Pancreas (tissue), 10 donors: ENCODE results near the gene MAMDC4. TPM values are rescaled to one million over a fixed set of nuclear protein-coding genes. Genes with fewer than 3 reads are reported as not detected.
A peak's percentile ranks its signal among the peaks of the same experiment; 100 is the strongest.
"Not testable (repeated sequence)": the region's sequence is repeated elsewhere in the genome, so short reads cannot be mapped to it uniquely, and the experiment has no call there.

Experiments
- ATAC-seq, 4 donors: fragments of 200-7000 bp; cut with Tn5 transposase; one replicate each; pipeline versions ENCODE4 v1.8.0 to v1.9.1; 2020; ENCODE audit warnings: mild to moderate bottlenecking in 4 of 4, moderate library complexity in 4 of 4
- DNase-seq, 6 donors: peaks; one replicate each; pipeline ENCODE4 v3.0.0-alpha.2; 2020
- FAIRE-seq: peaks from 2 replicates; lab custom pipeline; 2012; peaks lifted over from hg19 to GRCh38; lab: Jason Lieb, UNC
- H3K27ac ChIP-seq, 4 donors: fragments of 200-600 bp; sonication (generic); 1 replicate in 3 of 4; 2 replicates in 1 of 4; pipeline versions ENCODE4 v1.5.0 to v1.8.0; 2020
- H3K27me3 ChIP-seq, 4 donors: fragments of 200-600 bp; one replicate each; pipeline ENCODE4 v1.8.0; 2021
- H3K36me3 ChIP-seq, 3 donors: fragments of 200-600 bp; sonication (generic) in 1 of 3; one replicate each; pipeline versions ENCODE4 v1.5.0 to v1.8.0; 2020 to 2021
- H3K4me1 ChIP-seq, 3 donors: fragments of 200-600 bp; one replicate each; pipeline ENCODE4 v1.8.0; 2021
- H3K4me3 ChIP-seq, 4 donors: fragments of 200-600 bp; sonication (generic) in 2 of 4; one replicate each; pipeline versions ENCODE4 v1.5.0 to v1.8.0; 2020 to 2021
- H3K9me3 ChIP-seq, 4 donors: fragments of 200-600 bp; one replicate each; pipeline ENCODE4 v1.8.0; 2021
- WGBS, 2 donors: extraction: QIAGEN DNeasy Blood & Tissue Kit; methylation state at CpG; one replicate each; pipeline ENCODE4 v1.1.7; 2013; 5-methylcytosine and 5-hydroxymethylcytosine counted together
- intact Hi-C, 3 donors: fragments of 100-400 bp; cut with DNase I; formaldehyde crosslinking; loops; one replicate each; pipeline versions ENCODE4 v1.11.1 to v1.14.2; 2022
- polyA plus RNA-seq, 2 donors: library from polyadenylated mRNA; stranded (reverse); fragments of 200-250 nt; gene quantifications; one replicate each; pipeline ENCODE4 v1.2.3, GENCODE V29; 2013
- total RNA-seq, 6 donors: library from RNA; stranded (reverse); fragmentation: NEBNext Ultra II Directional in 4 of 6; extraction: Animal tissue kit (Norgen Biotek cat#: 25700) in 4 of 6; gene quantifications; one replicate each; pipeline versions ENCODE4 v1.2.1 to v1.2.4, GENCODE V29; 2021 to 2023
- TF ChIP-seq, protein P1 (sequence below), 4 donors: fragments of 200-600 bp; sonication (generic) in 3 of 4; IDR thresholded peaks; one replicate each; pipeline versions ENCODE4 v1.5.0 to v1.8.0; 2021; ENCODE audit warnings: antibody characterized with exemption in 4 of 4
- donor health status: healthy with polysubstance abuse.
- donor health status: DM: no; HTN: no; CAD: no; lungs with moderate emphysema.
- donor health status: DM: no; HTN: no; CAD: no.
- donor health status: control.
- donor health status: control.
- donor health status: Bipolar disorder and iron deficiency.
- donor health status: DM: yes; HTN: yes; CAD: no.
- donor health status: DM: no; HTN: no; CAD: no.
- donor health status: DM: no; HTN: no; CAD: no.
- donor health status: DM: yes; HTN: yes; CAD: no.

The MAMDC4 gene
- total and polyA plus RNA-seq, 8 donors = 3.0 to 38.6 (median 5.4) TPM

- Histone ChIP-seq H3K27me3 (no peaks in the 10 kb centered on the region), H3K27ac (peak overlapping the region in 1 of 4 donors; percentile 79), H3K4me3 (no peak overlapping the region), H3K4me1 (peaks cover 21 to 29% (median 26%) of the 10 kb centered on the region in 3 donors), H3K36me3 (peaks cover 0 to 12% (median 0%) of the 10 kb centered on the region in 3 donors), H3K9me3 (no peaks in the 10 kb centered on the region)
- WGBS, 2 donors = 87 to 89% methylated on average over 36 of the region's 36 CpGs
- TF ChIP-seq, protein P1, sequence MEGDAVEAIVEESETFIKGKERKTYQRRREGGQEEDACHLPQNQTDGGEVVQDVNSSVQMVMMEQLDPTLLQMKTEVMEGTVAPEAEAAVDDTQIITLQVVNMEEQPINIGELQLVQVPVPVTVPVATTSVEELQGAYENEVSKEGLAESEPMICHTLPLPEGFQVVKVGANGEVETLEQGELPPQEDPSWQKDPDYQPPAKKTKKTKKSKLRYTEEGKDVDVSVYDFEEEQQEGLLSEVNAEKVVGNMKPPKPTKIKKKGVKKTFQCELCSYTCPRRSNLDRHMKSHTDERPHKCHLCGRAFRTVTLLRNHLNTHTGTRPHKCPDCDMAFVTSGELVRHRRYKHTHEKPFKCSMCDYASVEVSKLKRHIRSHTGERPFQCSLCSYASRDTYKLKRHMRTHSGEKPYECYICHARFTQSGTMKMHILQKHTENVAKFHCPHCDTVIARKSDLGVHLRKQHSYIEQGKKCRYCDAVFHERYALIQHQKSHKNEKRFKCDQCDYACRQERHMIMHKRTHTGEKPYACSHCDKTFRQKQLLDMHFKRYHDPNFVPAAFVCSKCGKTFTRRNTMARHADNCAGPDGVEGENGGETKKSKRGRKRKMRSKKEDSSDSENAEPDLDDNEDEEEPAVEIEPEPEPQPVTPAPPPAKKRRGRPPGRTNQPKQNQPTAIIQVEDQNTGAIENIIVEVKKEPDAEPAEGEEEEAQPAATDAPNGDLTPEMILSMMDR (IDR thresholded peaks at IDR 0.05) = no peak
- intact Hi-C loops = loop anchor here in 2 of 3 donors (10.0 kb wide), 2 partner anchors 45 to 105 kb away; partner anchors contain the start of genes C8G (in 1 of the 2), CCDC183 (in 1 of the 2), FBXW5 (in 1 of the 2) and TMEM141 (in 1 of the 2)
- no peak for FAIRE-seq
- no peak for ATAC-seq
- peak in 4 of 6 donors; percentile 13 to 79 (median 34) for DNase-seq
Measured at GRCh38 chr9:136839229-136840139, 12.7 kb upstream of the MAMDC4 start.

- ATAC-seq = no peak
- DNase-seq = peak in 2 of 6 donors; percentile 63 to 84
- intact Hi-C loops = loop anchor here in 2 of 3 donors (10.0 kb wide), 2 partner anchors 46 to 104 kb away; partner anchors contain the start of genes C8G (in 1 of the 2), CCDC183 (in 1 of the 2), FBXW5 (in 1 of the 2) and TMEM141 (in 1 of the 2)
- no peaks in the 10 kb centered on the region for H3K9me3 ChIP-seq
- no peaks in the 10 kb centered on the region for H3K27me3 ChIP-seq
- 64 to 71% methylated on average over 28 to 32 of the region's 32 CpGs for WGBS, 2 donors
- H3K27ac ChIP-seq = peak overlapping the region; percentile 70 to 79 (median 76)
- FAIRE-seq = no peak
- H3K36me3 ChIP-seq = peaks cover 0 to 12% (median 0%) of the 10 kb centered on the region in 3 donors
- TF ChIP-seq, protein P1 (IDR thresholded peaks at IDR 0.05) = no peak
- H3K4me3 ChIP-seq = no peak overlapping the region
- peaks cover 21 to 29% (median 26%) of the 10 kb centered on the region in 3 donors for H3K4me1 ChIP-seq
Measured at GRCh38 chr9:136840140-136840876, 11.8 kb upstream of the MAMDC4 start.

GRCh38 chr9:136840877-136841645 lies 11.1 kb upstream of the MAMDC4 start:
- peak overlapping the region; percentile 70 to 79 (median 76) for H3K27ac ChIP-seq
- peaks cover 0 to 12% (median 0%) of the 10 kb centered on the region in 3 donors for H3K36me3 ChIP-seq
- no peaks in the 10 kb centered on the region for H3K9me3 ChIP-seq
- no peak overlapping the region for H3K4me3 ChIP-seq
- ATAC-seq = peak; percentile 66 to 79 (median 74)
- no peak for FAIRE-seq
- intact Hi-C loops = loop anchor here in 2 of 3 donors (10.0 kb wide), 2 partner anchors 46 to 104 kb away; partner anchors contain the start of genes C8G (in 1 of the 2), CCDC183 (in 1 of the 2), FBXW5 (in 1 of the 2) and TMEM141 (in 1 of the 2)
- DNase-seq = peak; percentile 84 to 95 (median 90)
- TF ChIP-seq, protein P1 (IDR thresholded peaks at IDR 0.05) = no peak
- 32 to 41% methylated on average over 28 of the region's 28 CpGs for WGBS, 2 donors
- H3K4me1 ChIP-seq = peaks cover 21 to 29% (median 26%) of the 10 kb centered on the region in 3 donors
- H3K27me3 ChIP-seq = no peaks in the 10 kb centered on the region

GRCh38 chr9:136841646-136842379 lies 10.3 kb upstream of the MAMDC4 start:
- 15 to 19% methylated on average over 14 to 16 of the region's 16 CpGs for WGBS, 2 donors
- peak; percentile 16 to 31 (median 26) for ATAC-seq
- Histone ChIP-seq H3K36me3 (peaks cover 0 to 12% (median 0%) of the 10 kb centered on the region in 3 donors), H3K27ac (peak overlapping the region; percentile 70 to 79 (median 76)), H3K4me1 (peaks cover 21 to 29% (median 26%) of the 10 kb centered on the region in 3 donors), H3K4me3 (peak overlapping the region in 2 of 4 donors; percentile 25 to 46)
- intact Hi-C loops = loop anchor here in 2 of 3 donors (10.0 kb wide), 2 partner anchors 47 to 103 kb away; partner anchors contain the start of genes C8G (in 1 of the 2), CCDC183 (in 1 of the 2), FBXW5 (in 1 of the 2) and TMEM141 (in 1 of the 2)
- not testable (repeated sequence) for H3K9me3 ChIP-seq, FAIRE-seq, H3K27me3 ChIP-seq
- peak in 3 of 6 donors; percentile 63 to 72 (median 68) for DNase-seq
